GM19035 (cell line): ENCODE results near the gene AOPEP.

Experiments used
- ATAC-seq: cut with Tn5 transposase; IDR thresholded peaks from one replicate; pipeline ENCODE4 v1.9.1; 2021; ENCODE audit not compliant: unreplicated experiment

AOPEP gene

DNA sequence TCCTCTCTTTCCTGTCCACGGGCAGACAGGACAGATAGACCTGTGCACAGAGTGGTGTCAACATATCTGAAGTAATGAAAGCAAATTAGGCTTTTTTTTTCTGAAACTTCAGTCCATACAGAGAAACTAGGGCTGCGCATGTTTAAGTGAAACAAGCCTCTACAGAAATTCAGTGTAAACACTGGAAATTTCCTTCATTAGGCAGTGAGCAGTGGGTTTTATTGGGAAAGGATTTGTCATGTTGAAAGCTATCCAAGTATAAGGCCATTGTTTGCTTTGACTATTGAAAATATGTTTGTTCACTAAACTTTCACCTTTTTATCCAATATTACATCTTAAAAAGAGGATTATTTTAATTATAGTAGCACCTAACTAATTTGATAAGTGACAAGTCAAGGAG, 161.2 kb downstream of the AOPEP start:
- no peak for ATAC-seq

DNA sequence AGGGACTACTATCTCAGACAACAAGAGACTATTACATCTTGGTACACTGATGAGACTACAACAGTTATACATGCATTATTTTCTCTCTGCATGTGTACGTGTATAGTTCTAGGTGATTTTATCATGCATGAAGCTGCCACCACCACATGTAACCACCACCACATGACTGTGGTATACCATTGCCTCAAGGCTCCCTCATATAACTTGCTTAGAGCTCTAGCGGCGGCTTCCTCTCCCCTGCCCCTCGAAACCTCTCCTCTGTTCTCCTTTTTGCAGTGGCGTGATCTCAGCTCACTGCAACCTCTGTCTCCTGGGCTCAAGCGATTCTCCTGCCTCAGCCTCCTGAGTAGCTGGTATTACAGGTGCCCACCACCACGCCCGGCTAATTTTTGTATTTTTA, 162.3 kb downstream of the AOPEP start:
- no peak for ATAC-seq

- no peak for ATAC-seq
Measured at GRCh38 chr9:94889628-94890027, 163.1 kb downstream of the AOPEP start.

- no peak for ATAC-seq
Measured at GRCh38 chr9:94891183-94891582, 164.7 kb downstream of the AOPEP start.

GRCh38 chr9:94892675-94893074, 166.2 kb downstream of the AOPEP start:
- ATAC-seq, result no peak

DNA sequence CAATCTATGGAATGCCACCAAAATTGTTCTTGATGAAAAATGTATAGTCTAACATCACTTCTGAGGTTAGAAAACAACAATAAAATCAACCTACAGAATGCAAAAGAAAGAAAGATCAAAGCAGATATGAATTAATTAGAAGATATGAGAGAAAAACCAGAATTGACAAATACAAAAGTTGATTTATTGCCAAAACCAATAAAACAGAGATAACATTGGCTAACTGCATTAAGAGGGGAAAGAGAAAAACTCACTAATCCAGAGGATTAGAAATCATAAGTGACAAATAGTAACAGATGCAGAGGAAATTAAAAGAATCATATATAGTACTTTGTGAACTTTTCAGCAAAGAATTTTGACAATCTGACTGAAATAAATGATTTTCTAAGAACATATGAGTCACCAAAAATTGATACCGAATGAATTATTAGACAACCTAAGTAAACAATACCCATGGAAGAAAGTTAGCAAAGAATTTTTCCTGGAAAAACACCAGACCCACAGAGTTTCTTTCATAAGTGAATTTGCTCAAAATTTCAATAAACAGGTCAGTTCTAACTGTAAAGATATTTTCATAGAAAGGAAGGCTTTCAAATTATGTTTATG, 167.7 kb downstream of the AOPEP start:
- ATAC-seq, result no peak

GRCh38 chr9:94895668-94896067, 169.2 kb downstream of the AOPEP start:
- no peak for ATAC-seq

DNA sequence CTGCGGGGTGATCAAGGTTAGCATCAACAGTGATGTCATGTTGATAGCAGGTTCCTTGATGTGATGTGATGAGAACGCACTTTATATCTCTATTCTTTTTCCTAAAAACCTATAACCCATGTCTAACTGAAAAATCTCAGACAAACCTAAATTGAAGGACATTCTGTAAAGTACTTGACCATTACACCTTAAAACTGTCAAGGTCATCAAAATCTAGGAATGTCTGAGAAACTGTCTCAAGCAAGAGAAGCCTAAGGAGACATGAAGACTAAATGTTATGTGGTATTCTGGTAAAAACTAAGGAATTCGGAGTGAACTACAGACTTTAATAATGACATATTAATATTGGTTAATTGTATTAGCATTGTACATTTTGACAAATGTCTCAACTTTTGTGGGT, 170.0 kb downstream of the AOPEP start:
- no peak for ATAC-seq

- no peak for ATAC-seq
Measured at GRCh38 chr9:94899464-94900221, 173.1 kb downstream of the AOPEP start.

DNA sequence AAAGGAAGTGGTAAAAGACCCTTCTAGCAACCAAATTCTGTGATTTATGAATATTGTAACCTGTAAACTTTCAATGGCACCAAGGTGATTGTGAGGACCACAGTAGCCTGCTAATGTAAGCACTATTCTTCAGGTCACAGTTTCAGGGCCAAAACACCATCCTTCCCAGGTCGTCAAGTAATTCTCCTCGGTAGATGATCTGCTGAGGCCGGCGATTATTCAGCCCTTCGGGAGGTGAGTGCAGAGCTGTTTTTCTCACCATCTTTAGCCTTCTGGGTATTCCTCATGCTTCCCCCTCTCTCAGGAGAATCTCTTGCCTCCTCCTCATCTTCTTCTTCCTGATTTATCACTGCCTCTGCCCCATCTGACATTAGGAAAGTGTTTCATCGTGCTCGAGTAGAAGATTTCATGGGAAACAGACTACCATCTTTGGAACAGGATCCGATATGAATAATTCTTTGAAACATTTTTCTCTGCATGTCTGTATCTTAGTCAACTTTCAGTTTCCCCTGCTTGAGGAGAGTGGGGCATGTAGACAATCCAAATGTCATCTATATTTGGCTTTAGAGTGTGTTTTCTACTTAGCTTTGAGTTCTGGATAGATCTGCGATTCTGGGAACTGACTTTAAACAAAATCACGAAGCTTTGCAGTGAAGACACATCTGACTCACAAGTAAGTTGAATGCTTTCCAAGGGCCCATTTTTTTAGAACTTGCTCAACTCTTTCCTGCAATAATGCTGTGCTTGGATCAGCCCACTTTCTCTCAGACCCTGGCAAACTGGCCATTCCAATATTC, 173.9 kb downstream of the AOPEP start:
- ATAC-seq, result no peak

- no peak for ATAC-seq
Measured at GRCh38 chr9:94901019-94901363, 174.5 kb downstream of the AOPEP start.

DNA sequence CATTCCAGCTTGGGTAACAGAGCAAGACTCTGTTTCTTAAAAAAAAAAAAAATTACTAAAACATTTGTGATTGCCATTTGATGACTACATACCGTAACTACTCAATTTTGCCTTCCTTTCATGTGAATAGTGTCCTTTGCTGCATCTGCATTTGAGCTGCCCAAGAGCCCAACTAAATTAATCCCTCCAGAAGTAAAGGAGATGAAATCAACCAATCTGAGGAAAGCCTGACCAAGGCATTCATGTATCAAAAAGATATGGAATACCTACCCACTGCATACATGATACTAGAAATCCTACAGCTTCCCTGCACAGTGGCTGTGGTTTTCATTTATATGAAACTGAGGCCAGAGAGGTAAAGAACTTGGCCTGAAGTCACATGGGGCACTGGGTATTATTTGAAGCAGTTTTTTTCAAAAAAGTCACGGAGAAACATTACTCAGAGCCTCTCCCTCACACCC, 177.5 kb downstream of the AOPEP start:
- no peak for ATAC-seq

- ATAC-seq, result no peak
Measured at GRCh38 chr9:94904806-94905205, 178.3 kb downstream of the AOPEP start.

DNA sequence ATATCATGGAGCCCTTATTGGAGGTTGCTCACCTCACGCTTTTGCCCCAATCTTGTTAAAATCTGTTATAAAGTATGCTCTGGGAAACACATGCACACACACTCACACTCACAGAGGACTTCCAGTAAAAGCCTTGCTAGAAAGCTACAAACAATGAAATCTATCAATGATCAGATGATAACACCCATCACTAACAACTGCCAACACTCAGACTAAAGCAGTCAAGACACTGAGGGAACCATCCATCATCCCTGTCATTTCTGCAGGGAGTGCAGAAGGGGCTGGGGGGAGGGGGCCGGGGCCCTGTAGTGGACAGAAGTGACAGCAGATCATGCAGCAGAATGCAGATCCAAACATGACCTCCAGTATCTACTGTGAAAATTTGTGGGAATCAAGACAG, 179.1 kb downstream of the AOPEP start:
- no peak for ATAC-seq

DNA sequence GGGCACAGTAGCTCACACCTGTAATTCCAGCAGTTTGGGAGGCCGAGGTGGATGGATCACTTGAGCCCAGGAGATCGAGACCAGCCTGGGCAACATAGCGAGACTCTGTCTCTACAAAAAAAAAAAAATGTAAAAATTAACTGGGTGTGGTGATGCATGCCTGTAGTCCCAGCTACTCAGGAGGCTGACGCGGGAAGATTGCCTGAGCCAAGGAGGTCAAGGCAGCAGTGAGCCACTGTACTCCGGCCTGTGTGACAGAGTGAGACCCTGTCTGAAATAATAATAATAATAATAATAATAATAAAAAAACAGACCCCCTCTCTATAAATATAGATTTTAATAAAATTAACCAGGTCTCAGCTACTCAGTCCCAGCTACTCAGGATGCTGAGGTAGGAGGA, 179.7 kb downstream of the AOPEP start:
- ATAC-seq, result no peak

GRCh38 chr9:94906713-94907112, 180.2 kb downstream of the AOPEP start:
- no peak for ATAC-seq

DNA sequence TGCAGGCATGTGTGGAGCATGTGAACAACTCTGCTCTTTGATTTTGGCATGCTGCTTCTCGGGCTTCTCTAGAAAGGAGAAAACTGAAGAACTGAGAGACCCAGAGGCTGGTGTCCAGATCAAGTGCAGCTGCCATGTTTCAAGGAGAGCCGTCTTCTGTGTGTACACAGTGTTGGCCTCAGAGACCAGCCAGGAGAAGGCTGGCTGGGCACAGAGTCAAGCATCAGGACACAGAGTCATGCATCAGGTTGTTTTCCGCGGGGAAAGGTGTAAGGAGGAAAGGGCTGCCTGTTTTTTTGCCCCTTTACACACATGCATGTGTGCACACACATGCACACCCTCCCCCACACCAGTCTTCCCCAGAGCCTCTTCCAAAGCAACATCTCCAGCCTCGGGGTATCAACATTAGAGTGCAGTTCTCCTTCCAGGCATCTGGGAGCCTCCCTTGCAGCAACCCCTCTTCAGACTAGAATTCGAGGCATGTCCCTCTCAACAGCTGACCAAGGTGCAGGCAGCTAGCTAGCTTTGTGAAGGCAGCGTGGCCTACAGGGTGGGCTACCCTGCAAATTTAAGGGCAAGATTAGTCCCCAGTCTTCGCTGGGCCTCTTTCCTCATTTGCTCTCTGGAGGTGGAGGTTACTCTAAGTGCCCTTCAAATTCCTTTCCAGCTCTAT, 180.9 kb downstream of the AOPEP start:
- ATAC-seq, result no peak

- ATAC-seq, result no peak
Measured at GRCh38 chr9:94908011-94908563, 181.6 kb downstream of the AOPEP start.

DNA sequence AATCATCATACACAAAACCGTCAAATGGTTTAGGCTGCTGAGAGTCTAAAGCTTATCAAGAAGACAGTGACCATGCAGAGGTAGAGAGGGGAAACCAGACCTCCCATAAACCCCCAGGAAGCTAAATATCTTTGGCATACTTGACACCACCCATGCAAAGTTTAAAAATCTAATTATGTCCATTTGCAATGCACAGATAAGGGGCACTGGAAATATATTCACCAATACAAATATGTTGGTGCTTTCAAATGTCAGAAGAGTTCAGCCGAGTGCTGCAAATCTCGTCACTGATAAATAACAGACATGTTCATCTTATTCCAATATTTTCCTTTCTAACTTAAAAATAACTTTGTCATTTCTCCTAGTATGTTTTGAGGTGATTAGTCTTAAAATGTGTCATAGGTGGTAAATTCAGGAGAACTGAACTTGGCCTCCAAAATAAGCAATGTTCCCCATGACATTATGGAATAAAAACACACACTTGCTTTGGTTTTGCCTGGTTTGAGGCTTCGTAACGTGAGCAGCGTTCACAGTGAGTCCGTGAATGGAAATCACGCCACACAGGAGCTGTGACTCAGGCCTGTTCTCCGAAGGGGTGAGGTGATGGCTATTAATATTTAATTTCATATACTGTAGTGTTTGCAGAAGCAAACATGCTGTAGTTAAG, 182.2 kb downstream of the AOPEP start:
- ATAC-seq, result no peak

DNA sequence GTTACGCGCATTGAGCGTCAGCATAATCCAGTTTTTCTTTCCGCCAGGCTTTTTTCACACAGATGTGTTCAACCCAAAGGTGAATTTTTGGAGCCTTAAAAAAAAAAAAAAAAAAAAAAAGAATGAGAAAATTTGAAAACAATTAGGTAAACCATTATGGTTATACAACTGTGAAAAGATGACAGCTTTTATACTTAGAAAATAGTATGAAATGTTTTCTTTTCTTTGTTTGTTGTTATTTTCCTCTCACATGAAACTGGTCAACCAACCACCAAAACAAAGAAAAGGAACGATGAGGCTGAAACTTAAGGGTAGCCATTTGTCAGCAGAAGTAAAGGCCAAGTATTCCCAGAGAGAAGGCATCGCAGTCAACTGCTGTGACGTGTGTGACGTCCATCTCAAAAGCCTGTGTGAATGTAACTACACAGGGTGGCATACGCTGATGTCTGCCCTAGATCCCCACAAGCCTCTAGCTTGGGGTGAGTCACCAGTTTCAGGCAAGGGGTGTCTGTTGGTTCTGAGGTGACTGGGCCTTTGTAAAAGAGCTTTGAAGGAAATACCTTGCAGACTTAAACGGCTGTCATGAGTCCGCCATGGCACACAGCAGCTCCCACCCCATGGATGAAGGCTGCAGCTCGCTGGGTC, 182.9 kb downstream of the AOPEP start:
- no peak for ATAC-seq
